NT2/D1 (cell line): ENCODE results near the gene KCNQ5.

Experiments
- SUZ12 ChIP-seq: IDR thresholded peaks from 2 replicates; pipeline ENCODE4 v1.6.1; 2011; ENCODE audit not compliant: insufficient read length, insufficient read depth; ENCODE audit errors: extremely low read depth
- ZNF274 ChIP-seq: IDR thresholded peaks from 2 replicates; pipeline ENCODE4 v1.6.1; 2011; ENCODE audit warnings: mild to moderate bottlenecking, low read depth, low read length

GRCh38 chr6:73144516-73144915 is 522.7 kb downstream of the KCNQ5 start:
- TF ChIP-seq ZNF274 (no peak), SUZ12 (no peak)
